ENCODE data around the gene DFFA. TPM values are rescaled to one million over a fixed set of nuclear protein-coding genes. Genes with fewer than 3 reads are reported as not detected.

Gene DFFA
- total RNA-seq, 4 donors from 2014 or later, result 20.2 to 32.3 (median 29.3) TPM

DNA sequence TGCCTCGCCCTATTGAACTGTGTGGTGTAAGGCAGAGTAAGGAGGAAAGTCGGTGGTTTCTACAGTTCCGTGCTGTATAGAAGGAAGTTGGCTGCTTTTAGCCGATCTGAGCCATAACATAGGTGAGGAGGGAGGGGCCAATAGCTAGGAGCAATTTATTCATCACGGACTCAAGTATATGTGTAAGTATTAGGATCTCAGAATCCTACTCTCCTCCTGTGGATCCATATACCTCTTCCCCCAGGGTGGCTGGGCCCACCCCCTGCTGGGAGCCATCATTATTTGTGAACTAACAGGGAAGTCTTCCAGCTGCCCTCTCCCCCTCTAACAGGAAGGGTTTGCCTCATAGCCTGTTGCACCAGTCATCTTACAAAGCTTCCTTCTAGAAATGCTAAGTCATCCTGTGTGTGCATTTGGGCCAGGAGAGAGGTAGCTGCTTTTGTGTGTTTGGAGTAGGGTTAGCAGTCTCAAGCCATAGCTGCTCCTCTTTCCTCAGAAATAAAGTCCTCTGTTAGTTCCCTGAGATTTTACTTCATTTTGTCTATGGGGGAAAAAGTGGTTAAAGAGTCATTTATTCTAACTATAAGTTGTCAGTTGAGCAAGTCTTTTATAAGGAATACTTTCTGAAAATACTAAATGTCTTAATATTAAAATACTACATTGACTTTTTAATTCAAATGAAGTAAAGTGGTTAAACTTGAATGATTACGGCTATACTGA lies 57.0 kb downstream of the DFFA start:
- no peaks in the 10 kb centered on the region for H3K9me3 ChIP-seq
- peak; percentile 71 for ATAC-seq
- WGBS, 2 donors (ENCODE audit: low coverage in 1 of 2), result 63 to 86% methylated on average over 4 to 6 of the region's 6 CpGs
- H3K27ac ChIP-seq, result peak overlapping the region in 3 of 4 donors; percentile 1 to 53 (median 19)
- H3K4me1 ChIP-seq, result no peaks in the 10 kb centered on the region
- TF ChIP-seq POLR2A (IDR thresholded peaks at IDR 0.05), result no peak
- TF ChIP-seq, protein P1, sequence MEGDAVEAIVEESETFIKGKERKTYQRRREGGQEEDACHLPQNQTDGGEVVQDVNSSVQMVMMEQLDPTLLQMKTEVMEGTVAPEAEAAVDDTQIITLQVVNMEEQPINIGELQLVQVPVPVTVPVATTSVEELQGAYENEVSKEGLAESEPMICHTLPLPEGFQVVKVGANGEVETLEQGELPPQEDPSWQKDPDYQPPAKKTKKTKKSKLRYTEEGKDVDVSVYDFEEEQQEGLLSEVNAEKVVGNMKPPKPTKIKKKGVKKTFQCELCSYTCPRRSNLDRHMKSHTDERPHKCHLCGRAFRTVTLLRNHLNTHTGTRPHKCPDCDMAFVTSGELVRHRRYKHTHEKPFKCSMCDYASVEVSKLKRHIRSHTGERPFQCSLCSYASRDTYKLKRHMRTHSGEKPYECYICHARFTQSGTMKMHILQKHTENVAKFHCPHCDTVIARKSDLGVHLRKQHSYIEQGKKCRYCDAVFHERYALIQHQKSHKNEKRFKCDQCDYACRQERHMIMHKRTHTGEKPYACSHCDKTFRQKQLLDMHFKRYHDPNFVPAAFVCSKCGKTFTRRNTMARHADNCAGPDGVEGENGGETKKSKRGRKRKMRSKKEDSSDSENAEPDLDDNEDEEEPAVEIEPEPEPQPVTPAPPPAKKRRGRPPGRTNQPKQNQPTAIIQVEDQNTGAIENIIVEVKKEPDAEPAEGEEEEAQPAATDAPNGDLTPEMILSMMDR (IDR thresholded peaks at IDR 0.05), result no peak
- no peak for TF ChIP-seq EP300 (IDR thresholded peaks at IDR 0.05)
- no peak for TF ChIP-seq POLR2AphosphoS5 (IDR thresholded peaks at IDR 0.05)
- no peak overlapping the region for H3K4me3 ChIP-seq
- H3K36me3 ChIP-seq, result peaks cover 0 to 98% of the 10 kb centered on the region in 2 donors
- H3K27me3 ChIP-seq, result no peaks in the 10 kb centered on the region

DNA sequence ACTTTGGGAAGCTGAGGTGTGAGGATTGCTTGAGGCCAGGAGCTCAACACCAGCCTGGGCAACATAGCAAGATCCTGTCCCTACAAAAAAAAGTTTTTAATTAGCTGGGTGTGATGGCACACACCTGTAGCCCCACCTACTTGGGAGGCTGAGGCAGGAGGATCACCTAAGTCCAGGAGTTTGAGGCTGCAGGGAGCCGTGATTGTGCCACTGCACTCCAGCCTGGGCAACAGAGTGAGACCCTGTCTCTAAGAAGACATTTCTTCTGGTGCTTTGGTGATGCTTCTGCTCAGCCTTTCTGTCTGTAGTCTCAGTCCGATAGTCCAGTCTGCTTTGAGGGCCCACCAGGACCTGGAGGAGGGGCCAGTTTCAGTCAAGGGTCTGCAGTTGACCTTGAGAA lies 65.1 kb downstream of the DFFA start:
- TF ChIP-seq POLR2AphosphoS5 (IDR thresholded peaks at IDR 0.05) (no peak), POLR2A (IDR thresholded peaks at IDR 0.05) (no peak), EP300 (IDR thresholded peaks at IDR 0.05) (no peak)
- TF ChIP-seq, protein P1 (IDR thresholded peaks at IDR 0.05), result no peak
- Histone ChIP-seq H3K36me3 (peaks cover 0 to 100% of the 10 kb centered on the region in 2 donors), H3K27me3 (no peaks in the 10 kb centered on the region), H3K27ac (no peak overlapping the region), H3K4me3 (no peak overlapping the region), H3K9me3 (no peaks in the 10 kb centered on the region), H3K4me1 (no peaks in the 10 kb centered on the region)
- 80 to 100% methylated on average over 1 to 2 of the region's 2 CpGs for whole genome bisulfite sequencing, 2 donors (ENCODE audit: low coverage in 1 of 2)
- ATAC-seq, result no peak

Other genes starting within 250 kb of the DFFA start
- 100 to 1,000 TPM in 1 of 4 donors, 10 to 100 TPM in 3; 22.9 to 109 (median 44.2) TPM for gene PGD, start 73.5 kb downstream of the DFFA start, total RNA-seq
- gene CENPS, start 42.1 kb downstream of the DFFA start, total RNA-seq, result 1 to 10 TPM; 2.1 to 7.2 (median 4.8) TPM
- gene CORT, start 22.5 kb downstream of the DFFA start, total RNA-seq, result not detected
- 10 to 100 TPM; 10.1 to 22.7 (median 15.1) TPM for gene PEX14, start 2.4 kb upstream of the DFFA start, total RNA-seq